NT2/D1 (cell line): ENCODE measurements around the gene GNG13.
"Not testable (repeated sequence)": the region's sequence is repeated elsewhere in the genome, so short reads cannot be mapped to it uniquely, and the experiment has no call there.

Experiments used
- SUZ12 ChIP-seq: IDR thresholded peaks from 2 replicates; pipeline ENCODE4 v1.6.1; 2011; ENCODE audit not compliant: insufficient read length, insufficient read depth; ENCODE audit errors: extremely low read depth
- YY1 ChIP-seq: IDR thresholded peaks from 2 replicates; pipeline ENCODE4 v1.6.1; 2011; ENCODE audit not compliant: insufficient read length, insufficient read depth
- ZNF274 ChIP-seq: IDR thresholded peaks from 2 replicates; pipeline ENCODE4 v1.6.1; 2011; ENCODE audit warnings: mild to moderate bottlenecking, low read depth, low read length

GRCh38 chr16:776298-776697, 24.2 kb downstream of the GNG13 start:
- TF ChIP-seq ZNF274, YY1, SUZ12: not testable (repeated sequence)
